RWPE1 (cell line): ENCODE measurements around the gene OR9Q1.

Source experiments
- CTCF ChIA-PET: fragments of 350-600 bp; sonication (Branson Sonifier 250); formaldehyde crosslinking; extraction: SDS; loops from one replicate; lab custom pipeline; 2021; lab: Yijun Ruan, JAX
- POLR2A ChIA-PET: fragments of 400-600 bp; formaldehyde crosslinking; extraction: SDS; loops from one replicate; lab custom pipeline; 2020; ENCODE audit warnings: antibody characterized with exemption; ENCODE audit not compliant: low non-redundant PET; lab: Yijun Ruan, JAX
- DNase-seq: peaks from one replicate; pipeline ENCODE4 v3.0.0; 2012; ENCODE audit warnings: low spot score
- H3K27ac ChIP-seq: fragments of 450-650 bp; 2 replicates; pipeline ENCODE4 v1.5.1; 2017
- CTCF ChIP-seq: fragments of 450-650 bp; conservative IDR thresholded peaks from 2 replicates; pipeline ENCODE4 v1.5.1; 2017; ENCODE audit warnings: low read depth, mild to moderate bottlenecking

The OR9Q1 gene

GRCh38 chr11:58023435-58023931, at the start of gene OR9Q1:
TSS of gene OR9Q1 (plus strand) at chr11:58023881. CDS start at chr11:58179445, 155,564 bp downstream.
- no peak for TF ChIP-seq CTCF
- no peak for DNase-seq
- no peak within 1 kb of the TSS for H3K27ac ChIP-seq
- CTCF ChIA-PET: no interaction called here
- POLR2A ChIA-PET: no interaction called here

GRCh38 chr11:57974132-57974531, 49.5 kb upstream of the OR9Q1 start:
- H3K27ac ChIP-seq: no peak overlapping the region
- ChIA-PET POLR2A (no interaction called here), CTCF (no interaction called here)
- no peak for DNase-seq
- TF ChIP-seq CTCF: no peak

GRCh38 chr11:57974848-57975601, 48.7 kb upstream of the OR9Q1 start:
- no peak for TF ChIP-seq CTCF

GRCh38 chr11:57977709-57978108, 46.0 kb upstream of the OR9Q1 start:
- ChIA-PET CTCF (no interaction called here), POLR2A (no interaction called here)
- no peak overlapping the region for H3K27ac ChIP-seq
- no peak for DNase-seq
- no peak for TF ChIP-seq CTCF

More at GRCh38 chr11:57974848-57975601, 48.7 kb upstream of the OR9Q1 start:
- CTCF ChIA-PET: no interaction called here
- no peak overlapping the region for H3K27ac ChIP-seq
- POLR2A ChIA-PET: no interaction called here
- no peak for DNase-seq

- POLR2A ChIA-PET: no interaction called here
- no peak overlapping the region for H3K27ac ChIP-seq
- CTCF ChIA-PET: no interaction called here
- DNase-seq: no peak
- no peak for TF ChIP-seq CTCF
These were observed 44.8 kb upstream of the OR9Q1 start for GRCh38 chr11:57978686-57979531.

GRCh38 chr11:57979532-57980079, 44.1 kb upstream of the OR9Q1 start:
- no peak overlapping the region for H3K27ac ChIP-seq
- POLR2A ChIA-PET: no interaction called here
- no peak for DNase-seq
- CTCF ChIA-PET: no interaction called here
- TF ChIP-seq CTCF: no peak
